ENCODE data around the gene PBX3. TPM values are rescaled to one million over a fixed set of nuclear protein-coding genes. Genes with fewer than 3 reads are reported as not detected.

Gene PBX3
- total and polyA plus RNA-seq, 10 of the 15 experiments (the other 5 are each of a cell fraction or from before 2014, with no cell fraction given), result 6.7 to 146 (median 22.2) TPM

GRCh38 chr9:125768803-125769202 lies 21.6 kb downstream of the PBX3 start:
- ChIA-PET RAD21 (ENCODE audit: unreplicated experiment) (interaction anchor here (1.5 kb wide), 1 partner anchor 17 kb away, joined by 3 read pairs; no protein-coding TSS in a partner anchor), POLR2A (no interaction called here), SMC1A (ENCODE audit: uncharacterized antibody, unreplicated experiment) (interaction anchor here (0.8 to 1.6 kb wide), 4 partner anchors 27 to 142 kb away, joined by 3 to 5 read pairs (median 3); no protein-coding TSS in a partner anchor), CTCF (interaction anchor here (1.8 to 2.3 kb wide), 2 partner anchors 8 to 10 kb away, joined by 5 read pairs; no protein-coding TSS in a partner anchor)
- FAIRE-seq (no peak), ATAC-seq (no peak), DNase-seq (ENCODE audit: low read depth, low spot score) (no peak)
- no peak for TF ChIP-seq CEBPZ (IDR thresholded peaks at IDR 0.05; ENCODE audit: low read depth, low read length)
- TF ChIP-seq, protein P1, sequence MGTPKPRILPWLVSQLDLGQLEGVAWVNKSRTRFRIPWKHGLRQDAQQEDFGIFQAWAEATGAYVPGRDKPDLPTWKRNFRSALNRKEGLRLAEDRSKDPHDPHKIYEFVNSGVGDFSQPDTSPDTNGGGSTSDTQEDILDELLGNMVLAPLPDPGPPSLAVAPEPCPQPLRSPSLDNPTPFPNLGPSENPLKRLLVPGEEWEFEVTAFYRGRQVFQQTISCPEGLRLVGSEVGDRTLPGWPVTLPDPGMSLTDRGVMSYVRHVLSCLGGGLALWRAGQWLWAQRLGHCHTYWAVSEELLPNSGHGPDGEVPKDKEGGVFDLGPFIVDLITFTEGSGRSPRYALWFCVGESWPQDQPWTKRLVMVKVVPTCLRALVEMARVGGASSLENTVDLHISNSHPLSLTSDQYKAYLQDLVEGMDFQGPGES (IDR thresholded peaks at IDR 0.05), result no peak
- no TSS peak for BruUV-seq (replicated peaks)
- Histone ChIP-seq H3K4me1 (ENCODE audit: control insufficient read depth, insufficient read depth, low read length) (peaks cover 10% of the 10 kb centered on the region), H3K9me3 (replicated peaks; ENCODE audit: control insufficient read depth, insufficient read depth, low read length) (no peaks in the 10 kb centered on the region; the same call in 2 of the 3 replicates), H3K36me3 (ENCODE audit: control insufficient read depth in 2 of 2, insufficient read depth in 2 of 2, low read length in 1 of 2) (peaks cover 0 to 8% of the 10 kb centered on the region in 2 experiments; a peak in 2 of 4 replicates), H3K9ac (ENCODE audit: control insufficient read depth, insufficient read depth, low read length) (no peak overlapping the region), H3K4me3 (no peak overlapping the region), H3K27me3 (replicated peaks in 1 of 2; ENCODE audit: control insufficient read depth in 2 of 2, insufficient read depth in 2 of 2, low read length in 1 of 2) (no peaks in the 10 kb centered on the region), H2AFZ (ENCODE audit: control insufficient read depth, low read depth, low read length) (no peak overlapping the region), H3K79me2 (ENCODE audit: control insufficient read depth, insufficient read depth, low read length) (peaks cover 58% of the 10 kb centered on the region), H3K4me2 (ENCODE audit: control insufficient read depth, insufficient read depth) (no peak overlapping the region), H3K27ac (ENCODE audit: control insufficient read depth, insufficient read depth) (no peak overlapping the region), H4K20me1 (ENCODE audit: control insufficient read depth, insufficient read depth) (no peaks in the 10 kb centered on the region)
- 100% methylated on average over 1 of the region's 1 CpG for WGBS (ENCODE audit: insufficient coverage, insufficient replicate concordance, low lambda C conversion rate, missing lambda C conversion rate)
- intact Hi-C loops (cut with micrococcal nuclease; ENCODE audit: unreplicated experiment), result loop anchor here (10.0 kb wide), 1 partner anchor 116 kb away; no protein-coding TSS in a partner anchor
- in situ Hi-C loops (cut with MboI), result no loop called here
